ENCODE results near the gene KLHL17. TPM values are rescaled to one million over a fixed set of nuclear protein-coding genes. Genes with fewer than 3 reads are reported as not detected.

The KLHL17 gene
- total and polyA plus RNA-seq, 4 donors: 0.98 to 5.4 (median 2.1) TPM

GRCh38 chr1:933603-933940 lies 26.8 kb upstream of the KLHL17 start:
- H3K9me3 ChIP-seq (ENCODE audit: control insufficient read depth in 4 of 4, low read length in 3 of 4): no peaks in the 10 kb centered on the region
- no peak for DNase-seq (ENCODE audit: low spot score)
- no peak overlapping the region for H3K27ac ChIP-seq (ENCODE audit: low read depth in 1 of 2, low read length in 2 of 2)
- H3K27me3 ChIP-seq (ENCODE audit: control insufficient read depth in 4 of 4, insufficient read depth in 4 of 4, low read length in 3 of 4): peaks cover 0 to 4% (median 0%) of the 10 kb centered on the region in 4 donors
- H3K36me3 ChIP-seq (ENCODE audit: control insufficient read depth in 4 of 4, insufficient read depth in 3 of 4, low read depth in 1 of 4, low read length in 3 of 4): no peaks in the 10 kb centered on the region
- no peak overlapping the region for H3K9ac ChIP-seq (ENCODE audit: low read depth in 1 of 2, low read length in 2 of 2)
- no peak for TF ChIP-seq RXRA (IDR thresholded peaks at IDR 0.05)
- TF ChIP-seq FOXA1 (IDR thresholded peaks at IDR 0.05): no peak
- TF ChIP-seq HNF4G (IDR thresholded peaks at IDR 0.05): no peak
- no peak for TF ChIP-seq JUND (IDR thresholded peaks at IDR 0.05)
- no peak for TF ChIP-seq HNF4A (conservative IDR thresholded peaks at IDR 0.05)
- TF ChIP-seq EGR1 (IDR thresholded peaks at IDR 0.05; ENCODE audit: low read depth in 2 of 2): no peak
- TF ChIP-seq, protein P1, sequence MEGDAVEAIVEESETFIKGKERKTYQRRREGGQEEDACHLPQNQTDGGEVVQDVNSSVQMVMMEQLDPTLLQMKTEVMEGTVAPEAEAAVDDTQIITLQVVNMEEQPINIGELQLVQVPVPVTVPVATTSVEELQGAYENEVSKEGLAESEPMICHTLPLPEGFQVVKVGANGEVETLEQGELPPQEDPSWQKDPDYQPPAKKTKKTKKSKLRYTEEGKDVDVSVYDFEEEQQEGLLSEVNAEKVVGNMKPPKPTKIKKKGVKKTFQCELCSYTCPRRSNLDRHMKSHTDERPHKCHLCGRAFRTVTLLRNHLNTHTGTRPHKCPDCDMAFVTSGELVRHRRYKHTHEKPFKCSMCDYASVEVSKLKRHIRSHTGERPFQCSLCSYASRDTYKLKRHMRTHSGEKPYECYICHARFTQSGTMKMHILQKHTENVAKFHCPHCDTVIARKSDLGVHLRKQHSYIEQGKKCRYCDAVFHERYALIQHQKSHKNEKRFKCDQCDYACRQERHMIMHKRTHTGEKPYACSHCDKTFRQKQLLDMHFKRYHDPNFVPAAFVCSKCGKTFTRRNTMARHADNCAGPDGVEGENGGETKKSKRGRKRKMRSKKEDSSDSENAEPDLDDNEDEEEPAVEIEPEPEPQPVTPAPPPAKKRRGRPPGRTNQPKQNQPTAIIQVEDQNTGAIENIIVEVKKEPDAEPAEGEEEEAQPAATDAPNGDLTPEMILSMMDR (IDR thresholded peaks at IDR 0.05; ENCODE audit: low read depth, low read length, missing input control): no peak
- TF ChIP-seq ATF3 (IDR thresholded peaks at IDR 0.05): no peak
- no peak for TF ChIP-seq MAX (IDR thresholded peaks at IDR 0.05)
- TF ChIP-seq GABPA (IDR thresholded peaks at IDR 0.05 in 1 of 2, conservative IDR thresholded peaks at IDR 0.05 in 1 of 2): no peak
- no peak for TF ChIP-seq FOXA2 (IDR thresholded peaks at IDR 0.05)
- no peak for TF ChIP-seq SP1 (IDR thresholded peaks at IDR 0.05)
- TF ChIP-seq, protein P2, sequence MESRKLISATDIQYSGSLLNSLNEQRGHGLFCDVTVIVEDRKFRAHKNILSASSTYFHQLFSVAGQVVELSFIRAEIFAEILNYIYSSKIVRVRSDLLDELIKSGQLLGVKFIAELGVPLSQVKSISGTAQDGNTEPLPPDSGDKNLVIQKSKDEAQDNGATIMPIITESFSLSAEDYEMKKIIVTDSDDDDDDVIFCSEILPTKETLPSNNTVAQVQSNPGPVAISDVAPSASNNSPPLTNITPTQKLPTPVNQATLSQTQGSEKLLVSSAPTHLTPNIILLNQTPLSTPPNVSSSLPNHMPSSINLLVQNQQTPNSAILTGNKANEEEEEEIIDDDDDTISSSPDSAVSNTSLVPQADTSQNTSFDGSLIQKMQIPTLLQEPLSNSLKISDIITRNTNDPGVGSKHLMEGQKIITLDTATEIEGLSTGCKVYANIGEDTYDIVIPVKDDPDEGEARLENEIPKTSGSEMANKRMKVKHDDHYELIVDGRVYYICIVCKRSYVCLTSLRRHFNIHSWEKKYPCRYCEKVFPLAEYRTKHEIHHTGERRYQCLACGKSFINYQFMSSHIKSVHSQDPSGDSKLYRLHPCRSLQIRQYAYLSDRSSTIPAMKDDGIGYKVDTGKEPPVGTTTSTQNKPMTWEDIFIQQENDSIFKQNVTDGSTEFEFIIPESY (IDR thresholded peaks at IDR 0.05): no peak
- TF ChIP-seq REST (IDR thresholded peaks at IDR 0.05): no peak
- no peak for TF ChIP-seq YY1 (IDR thresholded peaks at IDR 0.05)
- no peak for TF ChIP-seq NR2F2 (IDR thresholded peaks at IDR 0.05)
- no peak for TF ChIP-seq TAF1 (conservative IDR thresholded peaks at IDR 0.05)
- 37% methylated on average over 10 of the region's 10 CpGs for WGBS
- H3K4me1 ChIP-seq (ENCODE audit: control insufficient read depth in 4 of 4, insufficient read depth in 4 of 4, low read length in 3 of 4): peaks cover 0 to 23% (median 8%) of the 10 kb centered on the region in 4 donors
- H3K4me3 ChIP-seq (ENCODE audit: low read depth in 1 of 3, low read length in 3 of 3): no peak overlapping the region
